Glomerular visceral epithelial cell (primary cell): ENCODE data around the gene FGF1.

Source experiments
- DNase-seq: peaks from one replicate; pipeline ENCODE4 v3.0.0-alpha.2; 2016; ENCODE audit errors: extremely low spot score

The FGF1 gene

DNA sequence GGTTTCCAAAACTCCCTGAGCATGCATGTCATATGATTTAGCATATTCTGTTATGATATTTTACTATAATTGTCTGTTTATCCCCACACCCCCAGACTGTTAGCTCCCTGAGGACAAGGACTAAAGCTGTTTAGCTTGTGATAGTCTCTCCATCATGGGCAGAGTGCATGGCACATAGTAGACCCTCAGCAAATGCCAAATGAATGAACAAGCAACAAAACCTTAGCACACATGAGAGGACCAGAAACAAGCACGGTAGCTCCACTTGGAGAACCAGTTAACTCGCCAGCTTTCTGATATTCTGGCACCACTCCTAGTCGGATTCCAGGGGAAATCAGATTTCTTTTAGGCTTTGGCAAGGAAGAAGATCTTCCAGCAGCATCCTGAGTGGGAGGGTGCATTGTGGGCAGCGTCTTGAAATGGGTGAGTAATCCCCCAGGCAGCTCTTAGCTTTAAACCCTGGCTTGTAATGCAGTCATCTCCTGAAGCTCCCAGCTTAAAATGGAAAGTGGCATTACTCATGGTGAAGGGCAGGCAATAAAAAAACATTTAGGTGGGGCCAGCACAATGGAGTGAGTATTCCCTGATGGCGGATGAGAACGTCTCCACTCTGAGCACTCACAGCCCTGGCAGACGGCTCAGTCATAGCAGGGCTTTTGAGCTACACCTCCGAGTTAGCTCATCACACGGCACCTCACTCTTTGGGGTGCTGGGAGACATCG lies 41.1 kb downstream of the FGF1 start:
- DNase-seq, result peak; percentile 96

DNA sequence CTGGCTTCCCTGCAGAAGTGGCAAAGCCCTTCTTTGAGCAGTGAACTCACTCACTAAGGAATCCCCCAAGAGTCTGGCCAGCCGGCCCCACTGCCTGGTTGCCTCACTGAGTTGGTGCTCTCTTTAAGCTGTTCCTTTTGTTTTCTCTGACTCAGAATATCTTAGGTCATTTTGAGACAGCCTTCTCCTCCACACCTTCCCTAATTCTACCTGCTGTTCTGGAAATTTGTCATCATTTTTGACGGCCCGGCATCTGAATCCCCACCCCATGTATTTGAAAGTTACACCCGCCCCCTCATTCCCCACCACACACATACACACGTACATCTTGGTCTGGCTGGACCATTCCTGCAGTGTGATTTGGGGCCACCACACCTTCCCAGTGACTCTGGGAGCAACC lies 41.8 kb downstream of the FGF1 start:
- peak; percentile 11 for DNase-seq

- DNase-seq, result no peak
These were observed 42.3 kb downstream of the FGF1 start for GRCh38 chr5:142643634-142644033.

DNA sequence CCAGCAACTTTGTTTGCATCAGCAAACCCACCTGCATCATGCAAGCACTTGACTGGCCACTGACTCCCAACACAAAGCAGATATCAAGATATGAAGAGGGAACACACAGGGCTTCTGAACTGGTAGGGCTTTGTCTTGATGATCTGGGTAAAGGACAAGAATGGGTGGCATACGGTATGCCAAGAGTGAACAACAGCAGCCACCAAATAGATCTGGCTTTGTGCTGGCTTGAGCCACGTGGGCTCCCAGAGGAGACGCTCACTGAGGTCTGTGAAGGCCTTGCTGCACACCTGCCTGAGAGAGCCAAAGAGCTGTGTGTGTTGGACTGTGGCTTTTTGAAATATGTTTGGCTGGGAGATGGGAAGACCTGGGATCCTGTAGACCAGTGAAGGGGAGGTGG lies 43.5 kb downstream of the FGF1 start:
- DNase-seq, result no peak

GRCh38 chr5:142641711-142642110 lies 44.2 kb downstream of the FGF1 start:
- no peak for DNase-seq

DNA sequence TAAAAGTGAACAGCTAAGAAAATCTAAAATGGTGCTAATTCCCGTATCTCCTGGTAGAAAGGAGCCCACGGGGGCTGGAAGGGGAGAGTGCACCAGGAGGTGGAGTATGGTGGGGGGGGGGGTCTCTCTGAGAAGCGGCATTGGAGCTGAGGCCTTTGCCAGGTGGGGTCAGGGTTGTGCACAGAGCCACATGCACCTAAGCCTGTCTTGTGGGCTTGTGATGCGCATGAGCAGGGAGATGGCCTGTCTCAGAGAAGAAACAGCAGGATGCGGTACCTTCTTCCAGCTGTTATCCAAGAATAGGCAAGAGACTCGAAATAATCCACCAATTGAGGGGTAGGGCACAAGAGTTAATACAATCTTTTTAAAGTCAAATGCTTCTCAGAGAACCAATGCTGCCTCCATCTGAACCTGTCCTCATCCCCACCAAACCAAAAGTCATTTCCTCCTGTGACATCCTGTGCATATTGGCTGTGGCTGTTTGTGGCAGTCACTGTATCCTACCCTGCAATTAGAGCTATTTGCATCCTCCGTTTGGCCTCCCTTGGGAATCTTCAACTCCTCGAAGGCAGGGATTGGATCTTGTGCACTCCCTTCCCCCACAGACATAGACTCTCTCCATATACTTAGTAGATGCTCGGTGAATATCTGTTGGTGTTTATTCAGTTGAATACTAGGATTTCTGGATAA lies 45.4 kb downstream of the FGF1 start:
- no peak for DNase-seq

GRCh38 chr5:142639455-142639854 lies 46.4 kb downstream of the FGF1 start:
- no peak for DNase-seq

GRCh38 chr5:142637871-142638270 lies 48.0 kb downstream of the FGF1 start:
- DNase-seq, result no peak

- no peak for DNase-seq
These were observed 49.1 kb downstream of the FGF1 start for GRCh38 chr5:142636698-142637324.

DNA sequence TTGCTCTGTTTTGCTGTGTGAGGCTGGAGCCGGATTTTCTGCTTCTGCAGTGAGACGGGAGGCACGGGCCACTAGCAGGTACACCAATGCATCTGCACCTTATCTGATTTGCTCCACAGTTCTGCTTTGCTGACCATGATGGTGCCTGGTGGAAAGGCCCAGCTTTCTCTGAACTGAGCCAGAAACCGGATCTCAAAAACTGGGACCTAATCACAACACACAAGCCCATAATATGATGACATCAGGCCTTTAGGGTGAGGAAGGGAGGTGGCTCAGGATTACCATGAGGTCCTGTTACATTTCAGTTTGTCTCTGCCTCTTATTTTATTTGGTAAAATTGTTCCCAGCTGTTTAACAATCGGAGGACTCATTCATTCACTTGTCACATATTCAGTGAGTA lies 49.8 kb downstream of the FGF1 start:
- DNase-seq, result no peak

DNA sequence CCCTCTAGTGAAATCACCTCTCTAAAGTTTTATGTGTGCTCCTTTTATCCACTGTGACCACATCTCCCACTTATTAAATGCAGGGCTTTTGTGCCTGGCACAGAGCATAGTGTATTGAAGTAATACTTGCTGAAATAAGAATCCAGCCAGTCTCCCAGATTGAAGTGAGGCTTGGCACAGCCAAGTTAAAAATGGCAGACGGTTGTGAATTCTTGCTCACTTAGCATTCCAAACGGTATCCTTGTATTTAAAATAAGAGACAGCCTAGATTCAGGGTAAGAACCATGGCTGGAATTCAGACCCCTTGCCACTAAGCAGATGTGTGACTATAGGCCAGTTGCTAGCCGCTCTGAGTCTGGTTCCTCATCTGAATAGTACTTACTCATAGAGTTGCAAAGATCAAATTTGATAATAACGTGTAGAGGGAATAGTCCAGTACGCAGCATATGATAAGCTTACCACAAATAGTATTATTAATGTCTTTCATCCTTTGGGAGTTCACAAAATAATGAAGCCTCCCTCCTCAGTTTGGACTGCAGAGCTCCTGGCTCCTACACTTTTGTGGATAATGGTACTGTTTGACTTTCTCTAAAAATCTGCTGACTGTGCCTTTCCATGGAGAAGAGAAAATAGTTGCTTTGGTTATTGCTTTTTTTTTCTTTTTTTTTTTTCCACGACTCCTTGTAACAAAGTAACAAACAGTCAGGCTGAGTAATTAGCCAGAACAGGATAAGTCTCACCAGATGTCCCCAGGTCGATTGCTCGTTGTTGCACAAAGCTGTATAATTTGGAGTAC lies 51.5 kb downstream of the FGF1 start:
- no peak for DNase-seq

- no peak for DNase-seq
These were observed 54.9 kb downstream of the FGF1 start for GRCh38 chr5:142630927-142631539.

DNA sequence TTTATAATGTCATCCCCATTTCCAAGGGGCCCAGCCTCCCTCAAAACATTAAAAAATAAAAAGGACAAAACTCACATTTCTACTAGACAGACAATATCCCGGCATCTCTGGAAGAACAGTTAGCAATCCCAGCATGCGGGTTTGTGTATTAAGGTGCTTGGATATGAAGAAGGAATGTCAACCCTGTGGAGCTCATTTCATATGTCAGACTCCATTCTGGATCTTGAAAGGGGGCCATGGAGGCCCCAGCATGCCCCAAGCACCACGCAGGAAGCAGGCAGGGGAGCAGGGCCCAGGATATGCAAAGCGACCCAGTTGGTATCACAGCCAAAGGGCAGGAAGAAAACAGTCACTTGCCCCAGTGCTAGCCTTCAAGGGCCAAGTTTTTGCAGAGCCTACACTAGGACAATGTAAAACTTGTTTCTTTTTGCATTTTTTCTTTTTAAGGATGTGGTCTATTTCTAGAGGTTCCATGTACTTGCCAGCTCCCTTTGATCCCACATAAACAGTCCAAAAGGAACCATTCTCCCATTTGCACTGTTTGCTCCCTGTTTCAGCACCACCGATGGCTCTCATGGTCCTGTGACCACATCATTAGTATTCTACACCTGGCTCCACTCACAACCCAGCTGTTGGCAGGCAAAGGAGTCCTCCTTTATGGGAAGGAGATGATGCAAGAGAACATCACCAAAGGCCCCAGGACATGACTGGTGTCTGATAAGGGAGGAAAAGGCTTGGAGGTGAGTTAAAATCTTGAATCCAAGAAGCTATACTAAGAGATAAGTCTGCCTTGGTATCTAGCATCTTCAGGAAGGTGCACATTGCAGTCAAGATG lies 58.3 kb downstream of the FGF1 start:
- no peak for DNase-seq

DNA sequence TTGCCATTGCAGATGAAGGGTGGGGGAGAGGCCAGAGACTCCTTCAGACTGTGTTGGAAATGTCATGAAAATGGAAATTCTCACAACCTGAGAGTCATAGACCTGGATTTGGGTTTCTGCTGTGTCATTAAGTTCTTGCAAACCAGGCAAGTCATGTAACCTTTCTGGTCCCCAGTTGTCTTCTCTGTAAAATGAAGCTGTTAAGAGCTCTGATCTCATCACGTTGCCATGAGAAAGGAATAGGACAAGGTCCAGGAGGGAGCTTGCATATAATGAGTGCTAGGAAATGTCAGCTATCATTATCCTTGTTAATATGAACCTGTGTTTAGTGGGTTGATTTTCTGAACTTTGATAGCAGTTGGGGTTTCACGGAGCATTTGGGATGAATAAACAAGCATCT lies 59.1 kb downstream of the FGF1 start:
- DNase-seq, result no peak

- no peak for DNase-seq
These were observed 59.8 kb downstream of the FGF1 start for GRCh38 chr5:142626099-142626498.

DNA sequence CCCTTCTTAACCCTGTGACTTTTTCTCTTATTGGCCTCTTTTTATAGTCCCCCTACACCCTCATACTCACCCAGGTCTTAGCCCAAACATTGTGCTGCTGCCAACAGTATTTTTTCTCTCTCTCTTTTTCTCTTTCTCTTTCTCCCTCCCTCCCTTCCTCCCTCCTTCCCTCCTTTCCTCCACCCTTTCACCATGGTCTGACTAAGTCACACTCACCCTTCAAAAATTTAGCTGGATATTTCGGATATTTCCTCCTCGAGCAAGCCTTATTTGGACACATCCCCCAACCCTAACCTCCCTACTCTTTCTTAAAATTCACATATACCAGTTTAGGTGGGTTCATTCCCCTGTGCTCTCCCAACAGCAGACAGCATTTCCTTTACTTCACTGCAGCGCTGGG lies 64.7 kb downstream of the FGF1 start:
- DNase-seq, result peak; percentile 40

- no peak for DNase-seq
These were observed 66.1 kb downstream of the FGF1 start for GRCh38 chr5:142619815-142620214.

DNA sequence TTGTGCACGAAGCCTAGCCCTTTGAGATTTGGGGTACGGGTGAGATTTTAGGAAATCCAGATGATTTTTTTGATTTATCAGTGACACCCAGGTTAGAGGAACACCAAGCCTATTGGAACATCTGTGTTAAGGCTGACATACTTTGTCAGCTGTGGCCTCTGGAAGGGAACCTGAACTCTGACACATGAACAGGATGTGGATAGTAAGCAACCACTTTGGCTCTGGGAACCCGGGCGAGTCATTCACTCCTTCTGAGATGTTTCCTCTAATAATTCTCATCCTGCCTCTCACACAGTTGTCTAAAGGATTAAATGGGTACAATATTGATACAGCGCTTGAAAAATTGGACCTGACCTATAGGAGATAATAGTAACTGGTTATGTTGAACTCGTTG lies 67.8 kb downstream of the FGF1 start:
- peak; percentile 57 for DNase-seq

DNA sequence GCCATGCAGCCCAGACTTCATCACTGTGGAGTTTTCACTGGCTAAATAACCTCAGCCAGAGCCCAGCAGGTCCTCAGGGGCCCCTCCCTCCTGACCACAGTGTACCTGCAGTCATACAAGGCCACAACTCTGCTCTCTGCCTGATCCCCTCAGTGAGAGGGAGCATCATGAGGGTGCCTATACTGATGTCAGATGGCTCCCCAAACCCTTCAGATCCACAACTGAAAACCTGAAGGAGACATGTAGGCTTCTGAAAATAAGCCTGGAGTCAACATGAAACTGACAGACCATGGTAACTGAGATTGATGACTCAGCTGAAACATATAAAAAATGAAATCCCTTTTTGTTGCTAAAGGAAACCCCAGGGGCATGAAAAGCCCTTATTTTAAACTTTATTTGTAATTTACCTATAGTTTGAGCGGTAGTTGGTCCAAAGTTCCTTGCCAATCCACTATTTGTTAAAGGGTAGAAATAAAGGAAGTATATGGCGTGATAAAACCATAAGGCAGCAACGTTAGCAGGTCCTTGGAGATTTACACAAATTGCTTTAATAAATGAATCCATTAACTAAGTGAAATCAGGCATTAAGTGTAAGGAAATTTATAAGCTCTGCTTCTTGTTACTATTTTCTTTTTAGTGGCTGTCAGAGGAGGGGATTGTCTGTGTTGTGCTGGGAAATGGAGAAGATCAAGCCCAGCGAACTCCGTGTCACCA lies 68.3 kb downstream of the FGF1 start:
- no peak for DNase-seq

DNA sequence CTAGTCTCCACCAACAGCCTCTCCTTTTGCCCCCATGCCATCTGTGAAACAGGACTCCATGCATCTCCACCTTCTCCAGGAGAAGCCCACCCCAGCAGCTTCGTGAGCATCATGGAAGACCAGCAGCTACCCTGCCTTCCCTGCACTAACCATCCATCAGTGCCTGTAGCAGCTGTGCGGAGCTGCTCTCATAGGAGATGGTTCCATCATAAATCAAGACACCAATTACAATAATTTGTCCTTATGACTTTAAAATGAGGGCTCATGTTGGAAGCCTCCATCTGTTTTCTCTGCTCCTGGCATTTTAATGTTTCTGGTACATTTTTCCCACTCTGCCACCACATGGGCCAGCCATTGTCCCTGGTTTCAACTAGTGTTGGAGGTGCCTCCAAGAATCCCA lies 69.9 kb downstream of the FGF1 start:
- no peak for DNase-seq
